Activated naive CD8-positive, alpha-beta T cell (primary cell): Measurements from ENCODE around the gene UROC1.

Experiments used
- H3K27ac Mint-ChIP-seq: one replicate; pipeline ENCODE4 v1.8.0; 2021; ENCODE audit warnings: mixed read lengths
- H3K27me3 Mint-ChIP-seq: one replicate; pipeline ENCODE4 v1.8.0; 2021; ENCODE audit warnings: mixed read lengths
- H3K36me3 Mint-ChIP-seq: one replicate; pipeline ENCODE4 v1.8.0; 2021; ENCODE audit warnings: mixed read lengths
- H3K4me1 Mint-ChIP-seq: one replicate; pipeline ENCODE4 v1.8.0; 2021; ENCODE audit warnings: low read depth, mixed read lengths
- H3K4me3 Mint-ChIP-seq: one replicate; pipeline ENCODE4 v1.8.0; 2021; ENCODE audit warnings: mild to moderate bottlenecking, mixed read lengths
- H3K9me3 Mint-ChIP-seq: one replicate; pipeline ENCODE4 v1.8.0; 2021; ENCODE audit warnings: low read depth, mixed read lengths

The UROC1 gene

GRCh38 chr3:126551121-126551838 lies 33.7 kb upstream of the UROC1 start:
- Mint-ChIP-seq H3K36me3 (no peaks in the 10 kb centered on the region), H3K4me3 (no peak overlapping the region), H3K27ac (no peak overlapping the region), H3K4me1 (no peaks in the 10 kb centered on the region), H3K27me3 (no peaks in the 10 kb centered on the region), H3K9me3 (no peaks in the 10 kb centered on the region)

DNA sequence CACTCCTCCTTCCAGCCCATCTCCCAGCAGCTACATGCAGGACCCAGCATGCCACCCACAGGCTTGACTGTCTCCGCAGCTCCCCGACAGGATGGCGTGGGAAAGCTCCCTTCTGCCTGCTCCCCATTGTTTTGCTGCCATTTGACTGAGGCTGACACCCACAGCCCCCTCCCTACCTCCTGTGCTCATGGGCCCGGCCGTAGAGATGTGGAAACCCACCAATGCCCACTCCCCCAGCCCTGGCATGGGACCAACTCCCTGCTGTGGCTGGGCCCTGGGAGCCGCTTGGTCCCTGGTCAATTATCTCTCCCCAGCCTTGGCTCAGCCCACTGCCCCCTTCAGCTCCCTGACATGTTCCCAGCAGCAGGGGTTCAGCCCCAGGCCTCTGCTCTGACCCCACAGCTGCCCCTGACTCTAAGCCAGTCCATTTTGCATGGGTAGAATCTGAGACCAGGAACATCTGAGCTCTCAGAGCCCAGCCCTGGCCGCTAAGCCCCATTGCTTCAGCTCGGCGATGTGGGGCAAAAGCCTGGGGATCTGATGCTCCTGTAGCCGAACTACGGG lies 33.0 kb upstream of the UROC1 start:
- no peaks in the 10 kb centered on the region for H3K4me1 Mint-ChIP-seq
- H3K27me3 Mint-ChIP-seq, result no peaks in the 10 kb centered on the region
- H3K27ac Mint-ChIP-seq, result no peak overlapping the region
- no peak overlapping the region for H3K4me3 Mint-ChIP-seq
- H3K9me3 Mint-ChIP-seq, result no peaks in the 10 kb centered on the region
- no peaks in the 10 kb centered on the region for H3K36me3 Mint-ChIP-seq

GRCh38 chr3:126549861-126550487 lies 32.4 kb upstream of the UROC1 start:
- H3K4me1 Mint-ChIP-seq, result no peaks in the 10 kb centered on the region
- H3K9me3 Mint-ChIP-seq, result no peaks in the 10 kb centered on the region
- peaks cover 2% of the 10 kb centered on the region for H3K27me3 Mint-ChIP-seq
- no peak overlapping the region for H3K27ac Mint-ChIP-seq
- H3K4me3 Mint-ChIP-seq, result no peak overlapping the region
- no peaks in the 10 kb centered on the region for H3K36me3 Mint-ChIP-seq

DNA sequence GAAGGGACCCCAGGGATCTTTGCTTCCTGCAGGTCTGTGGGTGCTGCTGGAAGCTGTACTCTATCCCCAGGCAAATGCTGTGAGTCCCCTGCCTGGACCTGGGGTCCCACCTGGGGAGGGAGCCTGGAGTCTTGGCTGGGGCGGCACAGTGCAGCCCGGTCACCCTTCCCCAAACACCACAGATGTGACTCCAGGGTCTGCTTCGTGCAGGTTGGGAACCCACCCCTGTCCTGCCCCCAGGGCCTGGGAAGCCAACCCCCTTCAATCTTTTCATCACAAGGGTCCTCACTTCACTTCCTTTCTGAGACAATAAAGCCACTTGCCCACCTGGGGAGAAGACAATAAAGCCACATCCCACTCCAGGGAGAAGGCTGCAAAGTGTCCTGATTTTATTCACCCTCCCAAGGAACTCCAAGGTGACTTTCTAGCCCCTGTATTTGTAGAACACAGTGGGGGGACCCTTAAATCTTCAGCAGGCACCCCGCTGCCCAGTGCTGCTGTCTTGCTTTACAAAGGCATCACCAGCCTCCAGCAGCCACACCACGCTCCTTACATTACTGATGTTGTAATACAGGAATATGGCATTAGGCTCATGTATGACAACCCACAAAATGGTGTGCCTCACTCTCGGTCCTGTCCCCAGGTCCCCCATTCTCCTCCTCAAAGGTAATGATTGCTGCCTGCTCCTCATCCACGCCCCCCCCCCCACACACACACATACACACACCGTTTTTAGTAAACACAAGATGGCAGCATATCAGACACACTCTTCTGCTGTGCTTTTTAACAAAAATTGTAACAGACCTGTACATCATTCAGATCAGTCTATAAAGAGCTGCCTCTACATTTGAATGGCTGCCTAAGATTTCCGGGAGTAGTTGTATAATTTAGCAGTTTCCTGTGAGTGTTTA lies 31.2 kb upstream of the UROC1 start:
- H3K4me1 Mint-ChIP-seq, result no peaks in the 10 kb centered on the region

DNA sequence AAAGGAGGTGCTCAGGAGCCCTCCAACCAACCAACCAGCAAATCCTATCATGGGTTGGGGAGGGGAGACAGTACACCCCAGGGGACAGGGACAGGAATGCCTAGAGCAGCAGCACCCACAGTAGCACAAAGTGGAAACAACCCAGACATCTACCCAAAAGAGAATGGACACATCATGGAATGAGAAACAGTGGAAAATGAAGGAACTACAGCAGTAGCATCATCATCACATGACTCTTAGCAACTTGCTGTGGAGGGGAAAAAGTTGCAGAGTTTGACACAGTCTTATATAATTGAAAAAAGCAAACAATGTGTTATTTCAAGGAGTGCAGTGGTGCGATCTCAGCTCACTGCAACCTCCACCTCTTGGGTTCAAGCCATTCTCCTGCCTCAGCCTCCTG lies 30.1 kb upstream of the UROC1 start:
- Mint-ChIP-seq H3K4me3 (no peak overlapping the region), H3K4me1 (no peaks in the 10 kb centered on the region), H3K27ac (no peak overlapping the region), H3K27me3 (peaks cover 6% of the 10 kb centered on the region), H3K36me3 (no peaks in the 10 kb centered on the region), H3K9me3 (no peaks in the 10 kb centered on the region)

More for the DNA sequence above, 31.2 kb upstream of the UROC1 start:
- Mint-ChIP-seq H3K9me3 (no peaks in the 10 kb centered on the region), H3K4me3 (no peak overlapping the region), H3K36me3 (no peaks in the 10 kb centered on the region), H3K27ac (no peak overlapping the region), H3K27me3 (peaks cover 2% of the 10 kb centered on the region)

DNA sequence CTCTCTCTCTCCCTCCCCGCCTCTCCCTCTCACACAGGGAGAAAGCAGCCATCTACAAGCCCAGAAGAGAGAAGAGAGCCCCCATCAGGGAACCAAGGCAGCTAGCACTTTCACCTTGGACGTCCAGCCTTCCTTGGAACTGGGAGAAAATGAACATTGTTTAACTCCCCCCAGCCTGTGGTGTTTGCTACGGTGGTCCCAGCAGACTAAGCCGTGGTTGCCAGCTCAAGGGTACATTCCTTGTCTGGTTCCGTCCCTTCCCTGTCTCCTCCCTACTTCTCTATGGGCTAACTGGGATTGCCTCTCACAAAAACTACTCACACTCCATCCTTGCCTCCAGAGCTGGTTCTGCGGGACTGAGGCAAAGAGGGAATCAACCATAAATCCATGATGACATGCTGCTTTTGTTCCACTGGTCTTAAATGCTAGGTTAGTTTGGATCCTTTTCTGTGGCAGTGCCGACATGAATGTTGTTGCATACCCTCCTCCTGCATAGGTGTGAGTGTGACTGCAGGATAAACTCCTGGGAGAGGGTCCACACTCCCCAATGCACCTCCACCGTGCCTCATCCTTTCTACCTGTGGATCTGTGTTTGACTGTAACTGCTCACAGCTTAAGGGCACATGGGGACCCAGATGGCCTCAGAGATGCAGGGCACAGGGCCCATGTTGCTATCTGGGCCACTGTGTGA lies 29.1 kb upstream of the UROC1 start:
- H3K27me3 Mint-ChIP-seq, result peaks cover 6% of the 10 kb centered on the region
- H3K4me3 Mint-ChIP-seq, result no peak overlapping the region
- no peak overlapping the region for H3K27ac Mint-ChIP-seq
- H3K9me3 Mint-ChIP-seq, result no peaks in the 10 kb centered on the region
- no peaks in the 10 kb centered on the region for H3K36me3 Mint-ChIP-seq
- no peaks in the 10 kb centered on the region for H3K4me1 Mint-ChIP-seq

DNA sequence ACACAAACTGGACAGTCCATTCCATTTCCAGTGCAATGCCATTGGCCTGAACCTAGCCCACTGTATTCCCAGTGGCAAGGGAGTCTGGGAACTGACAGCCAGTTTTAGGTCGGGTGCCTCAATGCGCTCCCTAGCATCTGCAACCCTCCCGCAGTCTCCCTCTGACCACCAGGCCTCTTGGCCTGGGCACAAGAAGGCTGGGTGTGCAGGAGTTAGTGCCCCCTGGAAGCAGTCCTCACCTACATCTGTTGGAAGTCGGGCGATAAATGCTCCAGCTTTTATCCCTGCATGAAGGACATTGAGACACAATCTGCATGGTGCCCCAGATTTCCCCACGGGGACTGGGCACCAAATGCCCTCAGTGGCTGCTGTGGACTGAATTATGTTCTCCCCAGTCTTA lies 28.4 kb upstream of the UROC1 start:
- H3K4me1 Mint-ChIP-seq, result no peaks in the 10 kb centered on the region
- no peaks in the 10 kb centered on the region for H3K9me3 Mint-ChIP-seq
- peaks cover 7% of the 10 kb centered on the region for H3K27me3 Mint-ChIP-seq
- no peaks in the 10 kb centered on the region for H3K36me3 Mint-ChIP-seq
- no peak overlapping the region for H3K4me3 Mint-ChIP-seq
- no peak overlapping the region for H3K27ac Mint-ChIP-seq

- Mint-ChIP-seq H3K9me3 (no peaks in the 10 kb centered on the region), H3K4me1 (no peaks in the 10 kb centered on the region), H3K36me3 (no peaks in the 10 kb centered on the region), H3K27me3 (peaks cover 7% of the 10 kb centered on the region), H3K27ac (no peak overlapping the region), H3K4me3 (no peak overlapping the region)
Measured at GRCh38 chr3:126545544-126545943, 28.0 kb upstream of the UROC1 start.

DNA sequence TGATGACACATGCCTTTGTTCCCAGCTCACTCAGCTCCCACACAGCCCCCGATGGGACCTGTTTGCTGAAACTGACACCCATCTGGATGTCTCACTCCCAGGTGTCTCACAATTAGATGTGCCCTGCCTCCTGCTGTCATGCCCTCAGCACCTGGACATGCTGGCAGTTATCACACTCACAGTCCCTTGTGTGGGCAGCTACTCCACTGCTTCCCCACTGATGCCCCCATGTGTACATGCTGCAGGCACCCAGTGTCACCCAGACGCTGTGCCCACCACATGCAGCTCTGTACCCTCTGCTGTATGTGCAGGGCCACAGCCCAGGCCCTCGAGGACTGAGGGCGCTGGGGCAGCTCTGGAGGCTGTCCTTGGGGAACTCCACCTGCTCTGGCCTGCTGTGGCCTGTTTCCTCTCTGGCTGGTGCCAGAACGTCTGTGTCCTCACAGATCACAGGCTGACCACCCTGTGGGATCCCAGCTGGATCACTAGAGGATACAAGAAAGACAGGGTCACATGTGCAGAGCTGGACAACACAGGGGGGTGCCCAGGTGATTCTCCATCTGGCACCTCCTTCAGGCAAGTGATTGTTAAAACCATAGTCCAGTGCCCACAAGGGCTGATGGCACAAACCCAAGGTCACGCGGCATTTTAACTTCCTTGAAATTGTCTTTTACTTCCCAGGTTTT lies 27.2 kb upstream of the UROC1 start:
- no peaks in the 10 kb centered on the region for H3K4me1 Mint-ChIP-seq
- H3K36me3 Mint-ChIP-seq, result no peaks in the 10 kb centered on the region
- H3K9me3 Mint-ChIP-seq, result no peaks in the 10 kb centered on the region

DNA sequence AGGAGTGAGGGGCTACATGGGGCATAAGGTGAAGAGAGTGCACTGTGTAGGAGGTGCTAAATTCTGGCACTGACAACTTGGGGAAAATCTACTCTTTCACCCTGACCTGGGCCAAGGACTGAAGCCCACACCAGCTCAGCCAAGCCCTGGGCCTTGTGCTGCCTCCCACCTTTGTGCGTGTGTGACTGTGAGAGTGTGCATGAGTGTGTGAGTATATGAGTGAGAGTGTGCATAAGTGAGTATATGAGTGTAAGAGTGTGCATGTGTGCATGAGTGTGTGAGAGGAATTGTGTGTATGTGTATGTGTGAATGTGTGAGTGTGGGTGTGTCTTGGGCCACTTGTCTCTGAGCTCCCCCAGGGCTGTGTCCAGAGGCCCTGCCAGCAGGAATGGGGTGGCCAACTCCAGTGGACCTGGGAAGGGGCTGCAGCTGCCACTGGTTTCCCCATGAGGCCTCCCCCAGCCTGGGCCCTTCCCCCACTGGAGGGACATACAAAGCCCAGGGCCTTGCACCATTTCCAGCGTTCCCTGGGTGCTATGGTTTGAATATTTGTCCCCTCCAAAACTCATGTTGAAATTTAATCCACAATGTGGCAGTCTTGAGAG lies 26.0 kb upstream of the UROC1 start:
- no peak overlapping the region for H3K4me3 Mint-ChIP-seq

More for the DNA sequence above, 27.2 kb upstream of the UROC1 start:
- Mint-ChIP-seq H3K4me3 (no peak overlapping the region), H3K27ac (no peak overlapping the region), H3K27me3 (peaks cover 9% of the 10 kb centered on the region)

GRCh38 chr3:126542340-126543241 lies 25.0 kb upstream of the UROC1 start:
- H3K27ac Mint-ChIP-seq, result no peak overlapping the region
- no peak overlapping the region for H3K4me3 Mint-ChIP-seq

More for the DNA sequence above, 26.0 kb upstream of the UROC1 start:
- Mint-ChIP-seq H3K27me3 (peaks cover 9% of the 10 kb centered on the region), H3K4me1 (no peaks in the 10 kb centered on the region), H3K9me3 (no peaks in the 10 kb centered on the region), H3K36me3 (no peaks in the 10 kb centered on the region), H3K27ac (no peak overlapping the region)

DNA sequence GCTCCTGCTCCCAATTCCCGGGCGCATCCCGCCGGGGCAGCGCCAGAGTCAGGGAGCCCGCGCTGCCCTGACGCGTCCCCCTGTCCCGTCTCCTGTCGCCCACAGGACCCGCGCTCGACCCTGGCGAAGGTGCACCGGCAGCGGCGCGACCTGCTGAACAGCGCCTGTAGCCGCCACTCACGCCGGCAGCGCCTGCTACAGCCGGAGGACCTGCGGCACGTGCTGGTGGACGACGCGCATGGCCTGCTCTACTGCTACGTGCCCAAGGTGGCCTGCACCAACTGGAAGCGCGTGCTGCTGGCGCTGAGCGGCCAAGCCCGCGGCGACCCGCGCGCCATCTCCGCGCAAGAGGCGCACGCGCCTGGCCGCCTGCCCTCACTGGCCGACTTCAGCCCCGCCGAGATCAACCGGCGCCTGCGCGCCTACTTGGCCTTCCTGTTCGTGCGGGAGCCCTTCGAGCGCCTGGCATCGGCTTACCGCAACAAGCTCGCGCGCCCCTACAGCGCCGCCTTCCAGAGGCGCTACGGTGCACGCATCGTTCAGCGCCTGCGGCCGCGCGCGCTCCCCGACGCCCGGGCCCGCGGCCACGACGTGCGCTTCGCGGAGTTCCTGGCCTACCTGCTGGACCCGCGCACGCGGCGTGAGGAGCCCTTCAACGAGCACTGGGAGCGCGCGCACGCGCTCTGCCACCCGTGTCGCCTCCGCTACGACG lies 24.2 kb upstream of the UROC1 start:
- Mint-ChIP-seq H3K27ac (no peak overlapping the region), H3K4me3 (no peak overlapping the region), H3K36me3 (no peaks in the 10 kb centered on the region), H3K27me3 (peaks cover 9% of the 10 kb centered on the region), H3K9me3 (no peaks in the 10 kb centered on the region), H3K4me1 (no peaks in the 10 kb centered on the region)

More at GRCh38 chr3:126542340-126543241, 25.0 kb upstream of the UROC1 start:
- H3K9me3 Mint-ChIP-seq, result no peaks in the 10 kb centered on the region
- H3K4me1 Mint-ChIP-seq, result no peaks in the 10 kb centered on the region
- peaks cover 9% of the 10 kb centered on the region for H3K27me3 Mint-ChIP-seq
- no peaks in the 10 kb centered on the region for H3K36me3 Mint-ChIP-seq
